DOHH2 (cell line): ENCODE data around the gene PTBP3.

Experiments used
- EZH2phosphoT487 ChIP-seq: fragments of 200-600 bp; sonication (generic); IDR thresholded peaks from 2 replicates; pipeline ENCODE4 v1.6.1; 2017; ENCODE audit warnings: borderline replicate concordance, mild to moderate bottlenecking, antibody characterized with exemption, low read length, moderate library complexity, mixed read lengths
- TF ChIP-seq, protein P1 (sequence below): fragments of 200-600 bp; sonication (generic); IDR thresholded peaks from one replicate; pipeline ENCODE4 v1.5.1; 2014; ENCODE audit warnings: antibody characterized with exemption, mild to moderate bottlenecking, low read depth, low read length; ENCODE audit not compliant: poor library complexity, severe bottlenecking

DNA sequence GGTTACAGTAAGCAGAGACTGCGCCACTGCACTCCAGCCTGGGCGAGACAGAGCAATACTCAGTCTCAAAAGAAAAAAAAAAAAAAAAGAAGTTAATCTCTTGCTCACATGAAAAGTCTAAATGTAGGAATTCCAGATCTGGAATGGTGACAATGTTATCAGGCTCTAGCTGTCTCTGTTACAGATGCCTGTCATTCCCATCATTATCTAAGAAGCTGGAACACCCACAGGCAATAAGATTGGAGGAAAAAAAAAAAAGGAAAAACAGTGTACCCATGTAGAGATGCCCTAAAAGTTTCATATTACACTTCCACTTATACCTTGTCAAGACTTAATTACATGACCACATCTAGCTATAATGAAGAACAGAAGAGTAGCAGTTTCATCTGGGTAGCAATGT, 38.2 kb downstream of the PTBP3 start:
- TF ChIP-seq, protein P1, sequence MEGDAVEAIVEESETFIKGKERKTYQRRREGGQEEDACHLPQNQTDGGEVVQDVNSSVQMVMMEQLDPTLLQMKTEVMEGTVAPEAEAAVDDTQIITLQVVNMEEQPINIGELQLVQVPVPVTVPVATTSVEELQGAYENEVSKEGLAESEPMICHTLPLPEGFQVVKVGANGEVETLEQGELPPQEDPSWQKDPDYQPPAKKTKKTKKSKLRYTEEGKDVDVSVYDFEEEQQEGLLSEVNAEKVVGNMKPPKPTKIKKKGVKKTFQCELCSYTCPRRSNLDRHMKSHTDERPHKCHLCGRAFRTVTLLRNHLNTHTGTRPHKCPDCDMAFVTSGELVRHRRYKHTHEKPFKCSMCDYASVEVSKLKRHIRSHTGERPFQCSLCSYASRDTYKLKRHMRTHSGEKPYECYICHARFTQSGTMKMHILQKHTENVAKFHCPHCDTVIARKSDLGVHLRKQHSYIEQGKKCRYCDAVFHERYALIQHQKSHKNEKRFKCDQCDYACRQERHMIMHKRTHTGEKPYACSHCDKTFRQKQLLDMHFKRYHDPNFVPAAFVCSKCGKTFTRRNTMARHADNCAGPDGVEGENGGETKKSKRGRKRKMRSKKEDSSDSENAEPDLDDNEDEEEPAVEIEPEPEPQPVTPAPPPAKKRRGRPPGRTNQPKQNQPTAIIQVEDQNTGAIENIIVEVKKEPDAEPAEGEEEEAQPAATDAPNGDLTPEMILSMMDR: no peak
- TF ChIP-seq EZH2phosphoT487: no peak
